GM06990 (cell line): ENCODE results near the gene ASB15.

Source experiments
- DNase-seq: peaks from one replicate; pipeline ENCODE4 v3.0.0-alpha.2; 2011; ENCODE audit not compliant: insufficient read length; ENCODE audit errors: extremely low read depth
- H3K27me3 ChIP-seq: replicated peaks from 2 replicates; pipeline ENCODE4 v1.6.0; 2011; ENCODE audit warnings: low read length; ENCODE audit not compliant: control insufficient read depth, insufficient read depth
- H3K36me3 ChIP-seq: 2 replicates; pipeline ENCODE4 v1.5.1; 2011; ENCODE audit warnings: low read length; ENCODE audit not compliant: control insufficient read depth, insufficient read depth
- H3K4me3 ChIP-seq: replicated peaks from 2 replicates; pipeline ENCODE4 v1.5.1; 2011; ENCODE audit warnings: low read depth, mild to moderate bottlenecking, control low read depth, low read length
- TF ChIP-seq, protein P1 (sequence below): IDR thresholded peaks from 2 replicates; pipeline ENCODE4 v1.5.1; 2011; ENCODE audit warnings: low read length, control low read depth, mild to moderate bottlenecking, inconsistent platforms; ENCODE audit not compliant: insufficient read depth, poor library complexity, severe bottlenecking

Gene ASB15

GRCh38 chr7:123673752-123674398 is 72.3 kb downstream of the ASB15 start:
- DNase-seq: no peak
- H3K27me3 ChIP-seq: no peaks in the 10 kb centered on the region
- H3K4me3 ChIP-seq: no peak overlapping the region
- H3K36me3 ChIP-seq: no peaks in the 10 kb centered on the region
- TF ChIP-seq, protein P1, sequence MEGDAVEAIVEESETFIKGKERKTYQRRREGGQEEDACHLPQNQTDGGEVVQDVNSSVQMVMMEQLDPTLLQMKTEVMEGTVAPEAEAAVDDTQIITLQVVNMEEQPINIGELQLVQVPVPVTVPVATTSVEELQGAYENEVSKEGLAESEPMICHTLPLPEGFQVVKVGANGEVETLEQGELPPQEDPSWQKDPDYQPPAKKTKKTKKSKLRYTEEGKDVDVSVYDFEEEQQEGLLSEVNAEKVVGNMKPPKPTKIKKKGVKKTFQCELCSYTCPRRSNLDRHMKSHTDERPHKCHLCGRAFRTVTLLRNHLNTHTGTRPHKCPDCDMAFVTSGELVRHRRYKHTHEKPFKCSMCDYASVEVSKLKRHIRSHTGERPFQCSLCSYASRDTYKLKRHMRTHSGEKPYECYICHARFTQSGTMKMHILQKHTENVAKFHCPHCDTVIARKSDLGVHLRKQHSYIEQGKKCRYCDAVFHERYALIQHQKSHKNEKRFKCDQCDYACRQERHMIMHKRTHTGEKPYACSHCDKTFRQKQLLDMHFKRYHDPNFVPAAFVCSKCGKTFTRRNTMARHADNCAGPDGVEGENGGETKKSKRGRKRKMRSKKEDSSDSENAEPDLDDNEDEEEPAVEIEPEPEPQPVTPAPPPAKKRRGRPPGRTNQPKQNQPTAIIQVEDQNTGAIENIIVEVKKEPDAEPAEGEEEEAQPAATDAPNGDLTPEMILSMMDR: no peak

- no peak for DNase-seq
- Histone ChIP-seq H3K27me3 (no peaks in the 10 kb centered on the region), H3K4me3 (no peak overlapping the region), H3K36me3 (no peaks in the 10 kb centered on the region)
- TF ChIP-seq, protein P1: no peak
Observed at GRCh38 chr7:123674399-123675180, 73.0 kb downstream of the ASB15 start.

DNA sequence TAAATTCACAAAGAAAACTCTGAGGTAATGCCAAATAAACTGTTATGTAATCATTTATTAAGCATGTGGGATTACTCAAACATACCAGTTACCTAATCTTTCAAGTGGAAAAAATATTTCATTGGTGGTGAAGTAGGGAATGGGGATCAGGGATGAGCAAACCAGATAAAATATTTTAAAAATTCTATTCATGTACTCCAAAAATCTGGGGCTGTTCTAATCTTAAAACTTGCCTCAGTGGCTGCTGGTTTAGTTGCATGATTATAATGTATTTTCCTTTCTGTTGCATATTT is 73.5 kb downstream of the ASB15 start:
- no peaks in the 10 kb centered on the region for H3K36me3 ChIP-seq
- no peak for DNase-seq
- TF ChIP-seq, protein P1: no peak
- H3K4me3 ChIP-seq: no peak overlapping the region
- H3K27me3 ChIP-seq: no peaks in the 10 kb centered on the region

DNA sequence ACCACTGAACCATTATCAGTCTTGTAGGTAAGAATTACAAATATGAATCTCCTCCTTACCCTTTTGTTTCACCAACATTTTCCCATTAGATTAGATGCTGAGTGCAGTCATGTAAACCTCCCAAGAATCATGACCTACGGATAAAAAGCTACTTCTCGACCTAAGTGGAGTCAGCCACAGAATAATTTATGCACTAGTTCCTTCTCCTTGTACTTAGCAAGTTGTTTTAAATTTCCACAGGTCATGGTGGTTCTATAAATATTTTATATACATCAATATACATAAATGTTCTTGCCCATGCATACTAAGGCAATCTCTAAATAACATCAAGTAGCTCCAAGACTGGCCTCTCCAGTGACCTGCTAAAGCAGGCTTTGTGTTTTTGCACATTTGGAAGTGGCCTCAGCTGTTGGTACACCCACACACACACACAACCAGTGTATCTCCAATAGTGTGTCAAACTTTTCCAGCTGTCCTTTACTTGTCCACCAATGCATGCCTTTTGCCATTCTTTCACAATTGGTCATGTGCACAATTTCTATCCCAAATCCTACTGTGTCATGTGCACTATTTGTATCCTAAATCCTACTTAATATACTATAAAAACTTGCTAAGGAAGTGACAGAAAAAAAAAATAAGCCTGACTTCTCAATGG is 75.6 kb downstream of the ASB15 start:
- Histone ChIP-seq H3K27me3 (no peaks in the 10 kb centered on the region), H3K4me3 (no peak overlapping the region), H3K36me3 (no peaks in the 10 kb centered on the region; the same call in 1 of the 2 replicates)
- TF ChIP-seq, protein P1: no peak
- DNase-seq: no peak

- H3K4me3 ChIP-seq: no peak overlapping the region
- TF ChIP-seq, protein P1: no peak
- DNase-seq: no peak
Observed at GRCh38 chr7:123679614-123680013, 78.0 kb downstream of the ASB15 start.

More at GRCh38 chr7:123679614-123680013, 78.0 kb downstream of the ASB15 start:
- no peaks in the 10 kb centered on the region for H3K27me3 ChIP-seq
- no peaks in the 10 kb centered on the region; the same call in 1 of the 2 replicates for H3K36me3 ChIP-seq
